Neuronal stem cell (in vitro differentiated cells): ENCODE results near the gene PHLDB3.
A peak's percentile ranks its signal among the peaks of the same experiment; 100 is the strongest.

Experiments
- DNase-seq: peaks from one replicate; pipeline ENCODE4 v3.0.0-alpha.2; 2013; ENCODE audit warnings: low spot score
- H2AFZ ChIP-seq: one replicate; pipeline ENCODE4 v1.6.1; 2013; ENCODE audit warnings: mild to moderate bottlenecking, low read length, inconsistent platforms
- H2AK5ac ChIP-seq: 2 replicates; pipeline ENCODE4 v1.6.1; 2013; ENCODE audit warnings: low read depth, mild to moderate bottlenecking, inconsistent platforms, low read length, moderate library complexity, mixed read lengths
- H2BK120ac ChIP-seq: 2 replicates; pipeline ENCODE4 v1.6.1; 2013; ENCODE audit warnings: low read depth, mild to moderate bottlenecking, inconsistent platforms, low read length, moderate library complexity, mixed read lengths
- H2BK12ac ChIP-seq: one replicate; pipeline ENCODE4 v1.6.1; 2013; ENCODE audit warnings: low read length, inconsistent platforms
- H2BK15ac ChIP-seq: 2 replicates; pipeline ENCODE4 v1.6.1; 2013; ENCODE audit warnings: mild to moderate bottlenecking, low read length, inconsistent platforms, mixed read lengths
- H2BK5ac ChIP-seq: one replicate; pipeline ENCODE4 v1.6.1; 2013; ENCODE audit warnings: inconsistent platforms, mild to moderate bottlenecking, low read length, moderate library complexity
- H3K14ac ChIP-seq: one replicate; pipeline ENCODE4 v1.6.1; 2013; ENCODE audit warnings: low read length, inconsistent platforms
- H3K18ac ChIP-seq: 2 replicates; pipeline ENCODE4 v1.6.1; 2013; ENCODE audit warnings: low read length, inconsistent platforms
- H3K23ac ChIP-seq: 2 replicates; pipeline ENCODE4 v1.6.1; 2013; ENCODE audit warnings: low read depth, mild to moderate bottlenecking, mixed read lengths, low read length, inconsistent platforms; ENCODE audit not compliant: poor library complexity
- H3K27ac ChIP-seq: replicated peaks from 3 replicates; pipeline ENCODE4 v1.5.1; 2013; ENCODE audit warnings: low read length, inconsistent platforms
- H3K27me3 ChIP-seq, 3 experiments: 2 replicates each; pipeline ENCODE4 v1.6.1; 2013; ENCODE audit warnings: low read length in 3 of 3, mild to moderate bottlenecking in 2 of 3, inconsistent platforms in 1 of 3, low read depth in 1 of 3, mixed read lengths in 1 of 3, moderate library complexity in 1 of 3; ENCODE audit not compliant: control insufficient read depth in 3 of 3, insufficient read depth in 3 of 3
- H3K36me3 ChIP-seq, 2 donors: replicated peaks in 1 of 2; 2 replicates each; pipeline ENCODE4 v1.6.1; 2013; ENCODE audit warnings: low read length in 2 of 2; ENCODE audit not compliant: control insufficient read depth in 2 of 2, insufficient read depth in 2 of 2
- H3K4ac ChIP-seq: 2 replicates; pipeline ENCODE4 v1.6.1; 2013; ENCODE audit warnings: inconsistent platforms, mild to moderate bottlenecking, low read length, moderate library complexity
- H3K4me1 ChIP-seq, 2 donors: 1 replicate in 1 of 2; 2 replicates in 1 of 2; pipeline ENCODE4 v1.6.1; 2013; ENCODE audit warnings: low read length in 2 of 2, low read depth in 1 of 2; ENCODE audit not compliant: control insufficient read depth in 2 of 2, insufficient read depth in 1 of 2
- H3K4me2 ChIP-seq: one replicate; pipeline ENCODE4 v1.6.1; 2013; ENCODE audit warnings: mild to moderate bottlenecking, low read length, inconsistent platforms; ENCODE audit not compliant: insufficient read depth, poor library complexity, severe bottlenecking
- H3K4me3 ChIP-seq, 2 donors: 2 replicates each; pipeline ENCODE4 v1.5.1; 2013; ENCODE audit warnings: low read length in 2 of 2, mild to moderate bottlenecking in 2 of 2, inconsistent platforms in 1 of 2, moderate library complexity in 1 of 2
- H3K79me1 ChIP-seq: one replicate; pipeline ENCODE4 v1.6.1; 2013; ENCODE audit warnings: low read depth, mild to moderate bottlenecking, inconsistent platforms, low read length, moderate library complexity
- H3K9ac ChIP-seq: one replicate; pipeline ENCODE4 v1.6.1; 2013; ENCODE audit warnings: mild to moderate bottlenecking, low read depth, low read length, inconsistent platforms; ENCODE audit not compliant: poor library complexity
- H3K9me3 ChIP-seq, 2 donors: replicated peaks in 1 of 2; 2 replicates each; pipeline versions ENCODE3 to v1.6.1; 2013; ENCODE audit warnings: low read length in 2 of 2, mild to moderate bottlenecking in 2 of 2, inconsistent platforms in 1 of 2, low read depth in 1 of 2, mixed read lengths in 1 of 2, moderate library complexity in 1 of 2; ENCODE audit not compliant: control insufficient read depth in 2 of 2, insufficient read depth in 1 of 2
- H4K8ac ChIP-seq: one replicate; pipeline ENCODE4 v1.6.1; 2013; ENCODE audit warnings: low read depth, mild to moderate bottlenecking, inconsistent platforms, low read length, moderate library complexity
- H4K91ac ChIP-seq: one replicate; pipeline ENCODE4 v1.6.1; 2013; ENCODE audit warnings: low read length, low read depth, mild to moderate bottlenecking, inconsistent platforms; ENCODE audit not compliant: poor library complexity
- WGBS, 2 donors: extraction: QIAGEN DNeasy Blood & Tissue Kit; methylation state at CpG; one replicate each; pipeline ENCODE4 v1.1.7; 2013; ENCODE audit warnings: missing lambda C conversion rate in 2 of 2, mixed read lengths in 1 of 2; ENCODE audit not compliant: insufficient read length in 2 of 2, insufficient replicate concordance in 1 of 2; ENCODE audit errors: extremely low coverage in 2 of 2; 5-methylcytosine and 5-hydroxymethylcytosine counted together

Gene PHLDB3

DNA sequence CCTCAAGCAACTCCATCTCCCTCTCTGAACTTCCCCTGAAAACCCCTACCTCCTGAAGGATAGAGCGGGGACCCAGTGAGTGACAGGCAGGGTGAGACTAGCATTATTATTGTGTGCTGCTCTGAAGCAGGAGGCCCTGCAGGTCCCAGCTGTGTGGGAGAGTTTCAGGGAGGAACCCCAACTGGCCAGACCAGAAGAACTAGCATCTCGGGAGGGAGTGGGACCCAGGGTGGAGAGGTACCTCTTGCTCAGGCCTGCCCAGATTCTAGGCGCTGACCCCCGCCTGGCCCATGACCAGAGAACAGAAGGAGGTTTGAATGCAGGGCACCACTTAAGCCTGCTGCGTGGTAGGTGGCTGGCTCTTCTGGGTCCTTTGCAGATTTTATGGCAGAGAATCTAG lies 33.5 kb downstream of the PHLDB3 start:
- H2AK5ac ChIP-seq, result no peak overlapping the region
- no peak overlapping the region for H3K9ac ChIP-seq
- no peaks in the 10 kb centered on the region for H3K79me1 ChIP-seq
- H3K23ac ChIP-seq, result no peak overlapping the region
- H2BK5ac ChIP-seq, result no peak overlapping the region
- H3K4me1 ChIP-seq, result peaks cover 0 to 4% of the 10 kb centered on the region in 2 donors
- peak overlapping the region; percentile 15 for H3K18ac ChIP-seq
- peak overlapping the region in 1 of 2 donors; percentile 54 for H3K4me3 ChIP-seq
- H3K27me3 ChIP-seq, result peaks cover 1 to 14% (median 1%) of the 10 kb centered on the region in 3 experiments
- H2BK12ac ChIP-seq, result no peak overlapping the region
- no peak overlapping the region for H2BK120ac ChIP-seq
- no CpG with 5 or more reads among the region's 5 CpGs for WGBS, 2 donors
- no peak overlapping the region for H3K27ac ChIP-seq
- no peak overlapping the region for H3K4me2 ChIP-seq
- no peak overlapping the region for H2BK15ac ChIP-seq
- H4K91ac ChIP-seq, result no peak overlapping the region
- H3K9me3 ChIP-seq, result no peaks in the 10 kb centered on the region
- DNase-seq, result no peak
- peak overlapping the region; percentile 7 for H2AFZ ChIP-seq
- no peak overlapping the region for H3K4ac ChIP-seq
- no peak overlapping the region for H4K8ac ChIP-seq
- H3K14ac ChIP-seq, result no peak overlapping the region
- H3K36me3 ChIP-seq, result no peaks in the 10 kb centered on the region

DNA sequence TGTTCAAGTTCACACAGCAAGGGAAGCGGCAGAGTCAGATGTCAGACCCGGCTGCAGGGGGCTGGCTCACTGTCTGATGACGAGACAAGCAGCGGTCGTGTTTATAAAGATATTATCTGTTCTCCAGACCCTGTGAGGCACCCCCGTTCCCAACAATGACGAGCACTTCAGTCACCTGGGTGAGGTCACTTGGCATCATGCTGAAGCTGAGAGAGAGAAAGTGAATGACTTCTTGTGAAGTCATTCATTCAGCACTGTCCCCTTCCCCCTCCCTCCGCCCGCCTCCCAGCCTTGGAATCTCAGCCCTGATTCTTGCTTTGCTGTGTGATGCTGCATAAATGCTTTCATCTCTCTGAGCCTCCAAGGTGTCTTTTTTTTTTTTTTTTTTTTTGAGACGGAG lies 34.3 kb downstream of the PHLDB3 start:
- peaks cover 0 to 4% of the 10 kb centered on the region in 2 donors for H3K4me1 ChIP-seq
- no peak overlapping the region for H2BK5ac ChIP-seq
- H3K4me2 ChIP-seq, result no peak overlapping the region
- no peak overlapping the region for H2AK5ac ChIP-seq
- H2BK12ac ChIP-seq, result no peak overlapping the region
- H4K8ac ChIP-seq, result no peak overlapping the region
- no peak overlapping the region for H4K91ac ChIP-seq
- no peak overlapping the region for H3K14ac ChIP-seq
- no CpG with 5 or more reads among the region's 10 CpGs for WGBS, 2 donors
- H3K27me3 ChIP-seq, result peaks cover 6 to 21% (median 9%) of the 10 kb centered on the region in 3 experiments
- no peaks in the 10 kb centered on the region for H3K36me3 ChIP-seq
- no peak overlapping the region for H3K18ac ChIP-seq
- no peak overlapping the region for H3K23ac ChIP-seq
- H2AFZ ChIP-seq, result peak overlapping the region; percentile 34
- H3K4ac ChIP-seq, result no peak overlapping the region
- no peak overlapping the region for H3K4me3 ChIP-seq
- H2BK15ac ChIP-seq, result no peak overlapping the region
- no peak for DNase-seq
- peaks cover 0 to 2% of the 10 kb centered on the region in 2 donors for H3K9me3 ChIP-seq
- no peak overlapping the region for H2BK120ac ChIP-seq
- H3K27ac ChIP-seq, result no peak overlapping the region
- H3K9ac ChIP-seq, result no peak overlapping the region
- H3K79me1 ChIP-seq, result no peaks in the 10 kb centered on the region

DNA sequence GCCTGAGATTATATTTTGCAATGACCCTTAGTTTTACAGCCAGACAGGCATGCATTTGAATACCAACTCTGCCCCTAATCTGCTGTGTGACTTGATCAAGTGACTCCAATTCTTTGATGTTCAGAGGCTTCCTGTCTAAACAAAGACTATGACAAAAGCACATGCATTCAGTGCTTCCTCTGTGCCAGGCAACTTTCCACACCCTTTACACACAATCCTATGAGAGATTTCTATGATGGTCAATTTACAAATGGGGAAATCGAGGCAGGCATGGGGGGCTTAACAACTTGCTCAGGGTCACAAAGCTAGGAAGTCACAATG lies 35.4 kb downstream of the PHLDB3 start:
- no peak overlapping the region for H2BK5ac ChIP-seq
- whole genome bisulfite sequencing, 2 donors, result no CpG with 5 or more reads among the region's 1 CpG
- H4K91ac ChIP-seq, result no peak overlapping the region
- H3K9ac ChIP-seq, result no peak overlapping the region
- no peaks in the 10 kb centered on the region for H3K36me3 ChIP-seq
- H3K27me3 ChIP-seq, result peaks cover 6 to 25% (median 18%) of the 10 kb centered on the region in 3 experiments
- H3K9me3 ChIP-seq, result peaks cover 0 to 2% of the 10 kb centered on the region in 2 donors
- no peak overlapping the region for H2BK12ac ChIP-seq
- no peak for DNase-seq
- H2AK5ac ChIP-seq, result no peak overlapping the region
- H2BK15ac ChIP-seq, result no peak overlapping the region
- H3K4ac ChIP-seq, result no peak overlapping the region
- no peak overlapping the region for H2BK120ac ChIP-seq
- H3K4me2 ChIP-seq, result no peak overlapping the region
- no peak overlapping the region for H3K23ac ChIP-seq
- no peak overlapping the region for H2AFZ ChIP-seq
- H3K4me1 ChIP-seq, result peaks cover 2 to 9% of the 10 kb centered on the region in 2 donors
- H3K27ac ChIP-seq, result no peak overlapping the region
- no peak overlapping the region for H4K8ac ChIP-seq
- no peak overlapping the region for H3K14ac ChIP-seq
- H3K18ac ChIP-seq, result no peak overlapping the region
- no peak overlapping the region for H3K4me3 ChIP-seq
- H3K79me1 ChIP-seq, result no peaks in the 10 kb centered on the region

DNA sequence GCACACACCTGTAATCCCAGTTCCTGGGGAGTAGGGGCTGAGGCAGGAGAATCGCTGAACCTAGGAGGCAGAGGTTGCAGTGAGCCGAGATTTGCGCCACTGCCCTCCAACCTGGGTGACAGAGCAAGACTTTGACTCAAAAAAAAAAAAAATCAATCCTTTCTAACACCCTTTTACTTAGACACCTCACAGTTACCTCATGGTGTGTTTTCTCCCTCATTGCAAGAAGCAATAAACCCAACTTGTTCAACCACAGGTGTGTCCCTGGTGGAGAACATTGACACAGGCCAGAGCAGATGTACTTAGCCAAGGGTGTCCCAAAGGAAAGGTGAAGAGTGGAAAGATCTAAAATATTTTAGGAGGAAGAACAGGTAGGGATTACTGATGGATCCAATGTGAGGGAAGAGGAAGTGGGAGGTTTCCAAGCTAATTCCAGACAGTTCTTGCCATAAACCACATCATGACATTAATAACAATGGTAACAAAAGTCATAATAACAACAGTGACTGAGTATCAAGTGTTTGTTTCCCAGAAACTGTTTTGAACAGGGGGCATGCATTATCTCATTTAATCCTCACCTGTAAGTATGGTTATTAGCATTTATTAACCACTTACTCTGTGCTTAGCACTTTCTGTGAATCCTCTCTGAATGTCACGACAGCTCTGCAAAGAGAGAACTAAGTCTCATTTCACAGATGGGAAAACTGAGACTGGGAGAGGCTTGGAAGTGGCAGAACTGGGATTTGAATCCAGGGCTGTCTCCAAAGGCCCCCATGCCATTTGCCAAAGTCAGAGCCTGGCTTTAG lies 36.0 kb downstream of the PHLDB3 start:
- WGBS, 2 donors, result no CpG with 5 or more reads among the region's 4 CpGs
- H3K18ac ChIP-seq, result no peak overlapping the region
- H3K79me1 ChIP-seq, result no peaks in the 10 kb centered on the region
- H3K9me3 ChIP-seq, result peaks cover 0 to 2% of the 10 kb centered on the region in 2 donors
- no peak overlapping the region for H2AK5ac ChIP-seq
- H2BK15ac ChIP-seq, result no peak overlapping the region
- no peak overlapping the region for H3K4me3 ChIP-seq
- no peak overlapping the region for H3K14ac ChIP-seq
- no peak overlapping the region for H2BK12ac ChIP-seq
- no peak overlapping the region for H3K27ac ChIP-seq
- H2AFZ ChIP-seq, result no peak overlapping the region
- H3K4ac ChIP-seq, result no peak overlapping the region
- H2BK120ac ChIP-seq, result no peak overlapping the region
- H4K8ac ChIP-seq, result no peak overlapping the region
- H3K23ac ChIP-seq, result no peak overlapping the region
- no peak overlapping the region for H2BK5ac ChIP-seq
- H3K27me3 ChIP-seq, result peaks cover 6 to 23% (median 18%) of the 10 kb centered on the region in 3 experiments
- H3K4me2 ChIP-seq, result no peak overlapping the region
- DNase-seq, result no peak
- no peaks in the 10 kb centered on the region for H3K36me3 ChIP-seq
- H3K4me1 ChIP-seq, result peaks cover 2 to 9% of the 10 kb centered on the region in 2 donors
- no peak overlapping the region for H3K9ac ChIP-seq
- H4K91ac ChIP-seq, result no peak overlapping the region
